GM12878 (cell line): ENCODE results near the gene CHMP6.

ENCODE experiments used
- ATF2 ChIP-seq: IDR thresholded peaks from 2 replicates; pipeline ENCODE4 v1.6.1; 2012; ENCODE audit warnings: low read length, inconsistent platforms
- CREM ChIP-seq: IDR thresholded peaks from 2 replicates; pipeline ENCODE4 v1.6.1; 2014; ENCODE audit warnings: antibody characterized with exemption, low read depth
- NFYB ChIP-seq: IDR thresholded peaks from 2 replicates; pipeline ENCODE4 v1.6.1; 2011; ENCODE audit warnings: low read depth, mild to moderate bottlenecking, low read length, improper control_type of control experiment, moderate library complexity; ENCODE audit not compliant: insufficient read depth
- POLR2A ChIP-seq: IDR thresholded peaks from 2 replicates; pipeline ENCODE4 v1.6.1; 2011; ENCODE audit warnings: low read depth, mild to moderate bottlenecking, low read length
- RCOR1 ChIP-seq: conservative IDR thresholded peaks from 2 replicates; pipeline ENCODE4 v1.6.1; 2012; ENCODE audit warnings: low read depth, low read length, improper control_type of control experiment
- ZBED1 ChIP-seq: IDR thresholded peaks from 2 replicates; pipeline ENCODE4 v1.6.1; 2016; ENCODE audit warnings: borderline replicate concordance
- ZBTB33 ChIP-seq: fragments of 450-650 bp; IDR thresholded peaks from 2 replicates; pipeline ENCODE4 v1.6.1; 2017; ENCODE audit warnings: mild to moderate bottlenecking
- TF ChIP-seq, protein P1 (sequence below), 3 experiments: IDR thresholded peaks in 2 of 3; conservative IDR thresholded peaks in 1 of 3; 2 replicates each; pipeline ENCODE4 v1.5.1; 2011; ENCODE audit warnings: low read depth in 3 of 3, low read length in 3 of 3, mild to moderate bottlenecking in 3 of 3, control low read depth in 2 of 3, moderate library complexity in 2 of 3, inconsistent platforms in 1 of 3, mixed read lengths in 1 of 3; ENCODE audit not compliant: control insufficient read depth in 2 of 3, insufficient read depth in 1 of 3; ENCODE audit errors: extremely low read depth in 1 of 3
- TF ChIP-seq, protein P2 (sequence below): IDR thresholded peaks from 2 replicates; pipeline ENCODE4 v1.6.1; 2012; ENCODE audit warnings: low read depth, low read length, improper control_type of control experiment

DNA sequence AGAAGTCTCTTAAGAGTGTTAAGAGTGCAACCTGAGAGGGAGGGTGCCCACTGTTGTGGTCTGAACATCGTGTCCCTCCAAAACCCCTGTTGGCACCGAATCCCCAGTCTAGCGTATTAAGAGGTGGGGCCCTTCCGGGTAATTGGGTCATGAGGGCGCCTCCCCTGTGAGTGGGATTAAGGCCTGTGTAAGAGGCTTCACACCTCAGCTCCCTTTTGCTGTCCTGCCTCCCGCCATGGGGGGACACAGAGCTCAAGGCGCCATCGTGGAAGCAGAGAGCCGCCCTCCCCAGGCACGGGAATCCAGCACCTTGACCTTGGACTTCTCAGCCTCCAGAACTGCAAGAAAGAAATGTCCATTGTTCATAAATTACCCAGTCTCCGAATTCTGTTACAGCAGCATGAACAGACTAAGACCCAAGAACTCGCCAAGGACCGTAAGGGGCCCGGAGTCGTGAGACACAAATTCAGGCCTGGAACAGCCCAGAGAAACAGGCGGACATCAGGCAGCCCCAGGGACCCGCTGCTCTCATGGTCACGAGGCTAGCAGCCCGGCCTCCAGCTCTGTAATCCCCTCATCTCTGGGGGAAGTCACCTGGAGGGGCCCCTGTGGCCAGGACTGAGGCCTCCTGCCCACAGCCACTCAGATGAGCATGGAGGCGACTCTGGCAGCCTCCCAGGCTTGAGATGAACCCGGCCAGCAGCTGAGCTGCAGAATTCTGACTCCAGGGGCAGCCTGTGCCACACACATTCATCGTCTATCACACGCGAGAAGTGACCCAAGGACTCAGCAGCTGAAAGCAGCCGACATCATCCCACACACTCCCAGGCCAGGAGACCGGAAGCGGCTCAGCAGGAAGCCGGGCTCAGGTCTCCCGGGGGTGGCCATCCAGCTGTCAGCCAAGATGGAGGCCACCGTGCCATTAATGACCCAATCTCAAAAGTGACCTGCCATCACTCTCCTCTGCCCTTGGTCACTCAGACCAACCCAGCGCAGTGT, 12.8 kb upstream of the CHMP6 start:
- TF ChIP-seq, protein P1, sequence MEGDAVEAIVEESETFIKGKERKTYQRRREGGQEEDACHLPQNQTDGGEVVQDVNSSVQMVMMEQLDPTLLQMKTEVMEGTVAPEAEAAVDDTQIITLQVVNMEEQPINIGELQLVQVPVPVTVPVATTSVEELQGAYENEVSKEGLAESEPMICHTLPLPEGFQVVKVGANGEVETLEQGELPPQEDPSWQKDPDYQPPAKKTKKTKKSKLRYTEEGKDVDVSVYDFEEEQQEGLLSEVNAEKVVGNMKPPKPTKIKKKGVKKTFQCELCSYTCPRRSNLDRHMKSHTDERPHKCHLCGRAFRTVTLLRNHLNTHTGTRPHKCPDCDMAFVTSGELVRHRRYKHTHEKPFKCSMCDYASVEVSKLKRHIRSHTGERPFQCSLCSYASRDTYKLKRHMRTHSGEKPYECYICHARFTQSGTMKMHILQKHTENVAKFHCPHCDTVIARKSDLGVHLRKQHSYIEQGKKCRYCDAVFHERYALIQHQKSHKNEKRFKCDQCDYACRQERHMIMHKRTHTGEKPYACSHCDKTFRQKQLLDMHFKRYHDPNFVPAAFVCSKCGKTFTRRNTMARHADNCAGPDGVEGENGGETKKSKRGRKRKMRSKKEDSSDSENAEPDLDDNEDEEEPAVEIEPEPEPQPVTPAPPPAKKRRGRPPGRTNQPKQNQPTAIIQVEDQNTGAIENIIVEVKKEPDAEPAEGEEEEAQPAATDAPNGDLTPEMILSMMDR (IDR thresholded peaks at IDR 0.05 in 2 of 3, conservative IDR thresholded peaks at IDR 0.05 in 1 of 3; ENCODE audit: control insufficient read depth in 2 of 3, extremely low read depth in 1 of 3, insufficient read depth in 1 of 3, low read depth in 3 of 3, low read length in 3 of 3): no peak
- TF ChIP-seq, protein P2, sequence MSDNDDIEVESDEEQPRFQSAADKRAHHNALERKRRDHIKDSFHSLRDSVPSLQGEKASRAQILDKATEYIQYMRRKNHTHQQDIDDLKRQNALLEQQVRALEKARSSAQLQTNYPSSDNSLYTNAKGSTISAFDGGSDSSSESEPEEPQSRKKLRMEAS: no peak
- TF ChIP-seq NFYB: no peak
- no peak for TF ChIP-seq ATF2
- TF ChIP-seq CREM: no peak
- TF ChIP-seq ZBED1: no peak
- TF ChIP-seq ZBTB33: no peak
- no peak for TF ChIP-seq RCOR1
- no peak for TF ChIP-seq POLR2A
